GDM1 (cell line): ENCODE data around the gene PRR5L.
"Not testable (repeated sequence)": the region's sequence is repeated elsewhere in the genome, so short reads cannot be mapped to it uniquely, and the experiment has no call there.

Experiments
- DNase-seq: peaks from one replicate; lab custom pipeline; 2025; lab: John Stamatoyannopoulos, UW

Gene PRR5L

DNA sequence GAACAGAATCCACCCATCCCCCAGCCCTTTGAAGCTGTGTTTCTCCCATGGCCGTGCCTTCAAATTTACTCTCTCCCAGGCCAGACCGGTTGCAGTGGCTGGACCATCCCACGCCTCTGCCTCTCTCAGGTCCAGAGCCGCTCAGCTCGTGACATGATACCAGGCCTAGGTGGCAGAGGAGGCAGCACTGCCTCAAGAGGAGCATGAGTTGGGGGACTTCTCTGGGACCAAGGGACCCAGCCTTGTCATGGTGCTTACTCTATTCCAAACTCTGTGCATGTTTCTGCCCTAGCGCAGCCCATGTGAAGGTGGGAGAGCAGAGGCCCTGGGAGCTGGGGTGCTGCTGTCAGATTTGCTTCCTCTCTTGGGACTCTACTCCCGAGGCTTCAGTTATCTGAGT is 163.0 kb downstream of the PRR5L start:
- DNase-seq: no peak

GRCh38 chr11:36460220-36460619 is 164.1 kb downstream of the PRR5L start:
- no peak for DNase-seq

- no peak for DNase-seq
Measured at GRCh38 chr11:36462321-36462720, 166.2 kb downstream of the PRR5L start.

DNA sequence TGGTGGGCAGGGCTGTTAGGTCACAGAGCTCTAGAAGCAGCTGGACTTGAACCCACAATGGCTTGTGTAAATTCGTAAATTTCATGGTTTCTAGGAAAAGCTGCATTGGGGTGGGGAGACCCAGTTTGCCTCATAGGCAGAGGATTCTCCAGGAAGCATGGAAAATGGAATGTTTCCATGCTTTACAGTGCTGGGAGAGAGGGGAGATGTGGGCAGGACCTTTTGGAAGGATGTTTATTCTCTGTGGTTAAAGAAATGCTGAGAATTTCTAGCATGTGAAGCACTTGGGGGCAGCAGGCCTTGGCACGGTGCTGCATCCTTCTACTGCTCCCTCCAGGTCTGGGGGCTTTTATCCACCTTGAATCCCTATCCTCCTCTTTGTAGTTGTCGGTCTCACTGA is 167.7 kb downstream of the PRR5L start:
- DNase-seq: no peak

- DNase-seq: no peak
Measured at GRCh38 chr11:36464720-36465119, 168.6 kb downstream of the PRR5L start.

- DNase-seq: no peak
Measured at GRCh38 chr11:36465449-36466163, 169.5 kb downstream of the PRR5L start.

GRCh38 chr11:36467012-36467411 is 170.9 kb downstream of the PRR5L start:
- DNase-seq: no peak

DNA sequence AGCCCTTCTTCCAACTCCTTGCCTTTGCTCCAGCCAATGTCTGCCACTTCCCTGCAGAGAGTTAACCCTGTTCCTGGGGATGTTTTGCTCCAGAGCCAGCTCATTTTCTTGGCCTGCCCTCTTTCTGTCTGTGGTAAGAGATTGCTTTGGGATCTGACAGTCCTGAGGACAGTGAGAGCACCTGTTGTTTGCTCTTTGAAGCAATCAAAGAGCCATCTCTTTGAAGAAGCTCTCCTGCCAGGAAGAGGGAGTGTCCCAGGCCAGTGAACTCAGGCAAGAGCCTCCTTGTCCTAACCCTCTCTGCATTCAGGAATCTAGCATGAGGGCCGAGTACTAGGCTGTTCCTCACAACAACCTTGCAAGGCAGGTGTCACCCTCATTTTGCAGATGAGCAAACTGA is 171.8 kb downstream of the PRR5L start:
- no peak for DNase-seq

- no peak for DNase-seq
Measured at GRCh38 chr11:36469063-36469462, 173.0 kb downstream of the PRR5L start.

- DNase-seq: no peak
Measured at GRCh38 chr11:36469881-36470802, 174.1 kb downstream of the PRR5L start.

GRCh38 chr11:36471577-36471976 is 175.5 kb downstream of the PRR5L start:
- no peak for DNase-seq

- DNase-seq: no peak
Measured at GRCh38 chr11:36475192-36475591, 179.1 kb downstream of the PRR5L start.

GRCh38 chr11:36478700-36479329 is 182.7 kb downstream of the PRR5L start:
- peak; percentile 41 for DNase-seq

- no peak for DNase-seq
Measured at GRCh38 chr11:36480833-36481232, 184.7 kb downstream of the PRR5L start.

- DNase-seq: not testable (repeated sequence)
Measured at GRCh38 chr11:36483042-36483441, 187.0 kb downstream of the PRR5L start.

DNA sequence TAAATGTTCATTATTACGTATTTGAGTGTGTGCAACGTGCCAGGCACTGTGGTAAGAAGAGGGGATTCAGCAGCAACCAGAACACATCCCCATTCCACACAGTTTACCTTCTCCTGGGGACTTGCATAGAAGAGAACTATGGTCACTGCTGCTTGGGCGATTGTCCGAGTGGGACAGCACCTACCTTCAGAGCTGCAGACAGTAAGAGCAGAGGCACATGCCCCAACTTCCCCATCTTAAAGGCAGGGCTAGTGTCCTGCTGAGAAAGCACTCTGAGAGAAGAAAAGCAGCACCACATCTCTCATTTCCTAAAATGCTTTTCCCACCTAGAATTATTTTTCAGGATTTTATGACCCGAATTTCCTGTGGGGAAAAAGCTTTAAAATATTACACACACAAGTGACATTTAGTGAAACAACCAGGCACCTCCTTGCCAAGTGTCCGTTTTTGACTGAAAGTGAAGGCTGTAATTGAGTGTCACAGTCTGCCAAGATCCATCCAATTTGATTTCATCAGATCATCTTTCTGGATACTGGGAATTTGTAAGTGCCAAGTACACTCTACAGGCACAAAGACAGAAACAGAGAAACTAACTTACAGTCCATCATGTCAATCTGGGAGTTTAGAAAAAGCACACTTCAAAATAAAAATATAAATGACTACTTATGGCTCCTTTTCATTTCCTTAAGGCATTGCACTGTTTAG is 189.4 kb downstream of the PRR5L start:
- DNase-seq: no peak

DNA sequence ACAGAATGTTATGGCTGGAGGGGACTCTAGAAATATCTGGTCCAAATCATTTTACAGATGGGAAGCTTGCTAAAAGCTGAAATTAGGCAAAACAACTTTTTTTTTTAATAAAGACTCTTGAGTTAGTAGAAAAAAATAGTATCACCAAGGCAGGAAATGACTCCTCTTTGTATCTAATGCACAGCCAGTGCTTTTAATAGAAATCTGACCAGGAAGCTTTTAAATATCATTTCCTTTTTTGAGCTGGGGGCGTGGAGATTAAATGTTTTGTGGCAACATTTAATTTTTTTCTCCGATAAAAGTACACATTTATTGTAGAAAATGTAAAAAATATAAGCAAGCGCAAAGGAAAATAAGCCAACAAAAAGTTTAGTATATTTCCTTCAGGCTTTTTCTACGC is 191.5 kb downstream of the PRR5L start:
- DNase-seq: no peak

DNA sequence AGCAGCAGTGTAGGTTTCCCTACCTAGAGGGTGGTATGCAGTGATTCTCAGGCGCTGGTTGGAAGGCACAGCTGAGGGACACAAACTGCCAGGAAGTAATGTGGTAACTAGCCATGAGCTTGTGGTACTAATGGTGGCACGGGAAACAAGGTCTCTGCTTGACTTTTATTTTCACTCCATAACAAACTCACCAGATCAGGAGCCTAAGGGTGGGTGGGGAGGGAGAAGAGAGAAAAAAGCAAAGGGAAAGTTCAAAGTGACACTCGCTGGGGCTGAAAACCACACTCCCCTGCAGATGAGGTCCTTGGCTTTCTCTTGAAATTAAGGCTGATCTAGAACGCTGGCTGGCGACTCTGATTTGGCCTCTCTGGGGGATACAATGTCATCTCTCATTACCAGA is 192.0 kb downstream of the PRR5L start:
- DNase-seq: no peak

DNA sequence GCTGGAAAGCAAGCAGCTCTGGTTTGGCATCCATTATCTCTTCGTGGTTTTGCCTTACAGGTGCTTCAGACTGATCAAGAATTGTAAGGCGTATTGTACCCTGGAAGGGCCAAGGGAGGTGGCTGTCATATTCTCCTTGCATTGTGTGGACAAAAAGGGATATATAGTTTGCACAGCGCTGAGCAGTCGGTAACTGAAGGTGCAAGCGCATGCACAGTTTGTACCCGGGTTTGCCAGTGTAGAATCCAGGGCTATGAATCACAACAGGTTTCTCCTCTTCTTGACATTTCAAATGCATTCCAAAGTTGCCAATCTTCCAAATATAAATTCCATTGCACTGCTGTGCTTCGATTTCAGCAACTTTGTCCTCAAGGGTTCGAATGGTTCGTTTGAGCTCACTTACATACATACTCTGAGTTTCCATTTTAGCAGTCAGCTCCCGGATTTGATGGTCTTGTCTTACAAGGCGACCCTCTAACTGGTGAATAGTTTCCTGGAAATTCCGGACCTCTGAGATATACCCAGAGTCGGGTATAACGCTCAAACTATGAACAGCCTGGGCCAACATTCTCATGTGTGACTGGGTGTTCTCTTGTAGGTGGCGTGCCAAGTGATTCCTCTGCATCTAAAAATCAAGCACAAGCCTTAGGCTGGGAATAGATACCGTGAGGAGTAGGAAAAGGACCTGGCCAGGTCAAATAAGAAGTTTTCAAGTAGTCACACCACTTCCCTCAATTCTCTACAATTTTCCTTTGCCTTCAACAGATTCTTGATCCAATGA is 194.1 kb downstream of the PRR5L start:
- no peak for DNase-seq

DNA sequence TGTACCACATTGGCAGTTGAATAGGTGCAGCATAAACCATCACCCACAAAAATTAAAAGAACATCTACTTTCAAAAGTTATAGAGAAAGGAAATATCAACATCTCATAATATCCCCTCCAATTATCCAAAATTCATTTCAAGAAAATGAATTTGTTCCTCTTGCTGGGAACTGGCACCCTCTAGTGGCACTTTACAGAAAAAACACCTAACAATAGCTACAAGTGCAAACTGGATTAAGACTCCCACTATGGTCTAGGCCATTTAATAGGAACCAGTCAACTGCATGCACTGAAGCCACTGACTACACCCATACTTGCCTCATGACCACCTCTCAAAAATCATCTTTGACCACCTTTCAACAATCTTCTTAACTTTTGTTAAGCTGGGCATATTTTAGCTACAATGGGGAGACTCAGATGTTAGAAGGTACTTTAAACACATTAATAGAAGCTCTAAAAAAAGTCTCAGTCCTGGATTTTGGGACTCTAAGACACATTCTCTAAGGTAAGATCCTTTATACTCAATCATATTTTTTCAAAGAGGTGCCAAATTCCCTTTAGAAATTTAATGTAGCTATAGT is 196.7 kb downstream of the PRR5L start:
- DNase-seq: peak; percentile 22

- no peak for DNase-seq
Measured at GRCh38 chr11:36493332-36493731, 197.2 kb downstream of the PRR5L start.
